LNCAP (cell line): ENCODE results near the gene TOLLIP.

Source experiments
- CTCF ChIP-seq: fragments of 450-650 bp; IDR thresholded peaks from 2 replicates; pipeline ENCODE4 v1.5.1; 2017; ENCODE audit warnings: mild to moderate bottlenecking

The TOLLIP gene

GRCh38 chr11:1351278-1351937 is 42.0 kb upstream of the TOLLIP start:
- no peak for TF ChIP-seq CTCF

GRCh38 chr11:1350086-1350725 is 40.8 kb upstream of the TOLLIP start:
- TF ChIP-seq CTCF = no peak

GRCh38 chr11:1349327-1350041 is 40.1 kb upstream of the TOLLIP start:
- TF ChIP-seq CTCF = no peak

- TF ChIP-seq CTCF = no peak
Observed at GRCh38 chr11:1348796-1349326, 39.4 kb upstream of the TOLLIP start.

- TF ChIP-seq CTCF = no peak
Observed at GRCh38 chr11:1348146-1348795, 38.8 kb upstream of the TOLLIP start.

GRCh38 chr11:1346669-1347390 is 37.4 kb upstream of the TOLLIP start:
- TF ChIP-seq CTCF = no peak
